ENCODE results near the gene SERHL2.

SERHL2 gene

DNA sequence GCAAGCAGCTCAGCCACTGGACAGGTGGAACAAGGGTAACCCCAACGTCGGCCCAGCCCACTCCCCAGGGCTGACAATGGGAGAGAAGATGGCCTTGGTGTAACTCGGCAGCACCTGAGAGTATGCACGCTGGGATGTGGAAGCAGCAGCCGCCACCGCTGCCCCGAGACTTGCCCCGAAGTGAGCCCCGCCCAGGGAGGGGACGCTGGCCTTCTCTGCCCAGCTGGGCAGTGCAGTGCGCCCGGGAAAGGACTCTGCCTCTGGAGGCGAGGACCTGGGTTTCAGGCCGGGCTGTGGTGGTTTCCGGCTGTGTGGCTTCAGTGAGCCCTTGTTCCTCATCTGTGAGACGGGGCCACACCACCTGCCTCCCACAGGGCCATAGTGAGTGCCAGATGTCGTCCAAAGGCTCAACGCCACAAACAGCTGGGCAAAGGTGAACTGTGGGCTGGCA, 69.6 kb downstream of the SERHL2 start:
- H3K4me3 ChIP-seq (ENCODE audit: control insufficient read depth in 1 of 7, extremely low read depth in 1 of 7, insufficient read depth in 4 of 7, low read depth in 2 of 7, low read length in 6 of 7), result no peak overlapping the region
- H3K9me3 ChIP-seq (ENCODE audit: control extremely low read depth in 1 of 5, control insufficient read depth in 4 of 5, insufficient read depth in 2 of 5, low read depth in 1 of 5, low read length in 4 of 5), result no peaks in the 10 kb centered on the region
- CTCF ChIA-PET, result interaction anchor here (0.6 to 4.4 kb wide), 7 partner anchors 9 to 198 kb away, joined by 3 to 40 read pairs (median 7); partner anchors contain the start of gene ATP5MGL
- POLR2A ChIA-PET, result no interaction called here
- peaks cover 5 to 76% (median 44%) of the 10 kb centered on the region in 4 experiments for H3K36me3 ChIP-seq (ENCODE audit: control insufficient read depth in 4 of 4, insufficient read depth in 4 of 4, low read length in 3 of 4)
- peaks cover 0 to 7% (median 3%) of the 10 kb centered on the region in 4 experiments for H3K4me1 ChIP-seq (ENCODE audit: control extremely low read depth in 1 of 4, control insufficient read depth in 4 of 4, insufficient read depth in 4 of 4, low read length in 3 of 4)
- H3K27me3 ChIP-seq (replicated peaks in 2 of 5; ENCODE audit: control insufficient read depth in 4 of 5, insufficient read depth in 5 of 5, low read length in 4 of 5), result no peaks in the 10 kb centered on the region
- DNase-seq, result peak in 1 of 3 donors; percentile 20
- 92% methylated on average over 17 of the region's 18 CpGs for WGBS (ENCODE audit: insufficient coverage)
- H3K27ac ChIP-seq (ENCODE audit: insufficient read depth in 1 of 2, low read depth in 1 of 2, low read length in 2 of 2, poor library complexity in 1 of 2, severe bottlenecking in 2 of 2), result no peak overlapping the region
